DOHH2 (cell line): ENCODE results near the gene FAM83E.

Experiments
- CTCF ChIP-seq: fragments of 200-600 bp; sonication (generic); IDR thresholded peaks from one replicate; pipeline ENCODE4 v1.5.1; 2014; ENCODE audit warnings: antibody characterized with exemption, mild to moderate bottlenecking, low read depth, low read length; ENCODE audit not compliant: poor library complexity, severe bottlenecking
- EZH2phosphoT487 ChIP-seq: fragments of 200-600 bp; sonication (generic); IDR thresholded peaks from 2 replicates; pipeline ENCODE4 v1.6.1; 2017; ENCODE audit warnings: borderline replicate concordance, mild to moderate bottlenecking, antibody characterized with exemption, low read length, moderate library complexity, mixed read lengths

DNA sequence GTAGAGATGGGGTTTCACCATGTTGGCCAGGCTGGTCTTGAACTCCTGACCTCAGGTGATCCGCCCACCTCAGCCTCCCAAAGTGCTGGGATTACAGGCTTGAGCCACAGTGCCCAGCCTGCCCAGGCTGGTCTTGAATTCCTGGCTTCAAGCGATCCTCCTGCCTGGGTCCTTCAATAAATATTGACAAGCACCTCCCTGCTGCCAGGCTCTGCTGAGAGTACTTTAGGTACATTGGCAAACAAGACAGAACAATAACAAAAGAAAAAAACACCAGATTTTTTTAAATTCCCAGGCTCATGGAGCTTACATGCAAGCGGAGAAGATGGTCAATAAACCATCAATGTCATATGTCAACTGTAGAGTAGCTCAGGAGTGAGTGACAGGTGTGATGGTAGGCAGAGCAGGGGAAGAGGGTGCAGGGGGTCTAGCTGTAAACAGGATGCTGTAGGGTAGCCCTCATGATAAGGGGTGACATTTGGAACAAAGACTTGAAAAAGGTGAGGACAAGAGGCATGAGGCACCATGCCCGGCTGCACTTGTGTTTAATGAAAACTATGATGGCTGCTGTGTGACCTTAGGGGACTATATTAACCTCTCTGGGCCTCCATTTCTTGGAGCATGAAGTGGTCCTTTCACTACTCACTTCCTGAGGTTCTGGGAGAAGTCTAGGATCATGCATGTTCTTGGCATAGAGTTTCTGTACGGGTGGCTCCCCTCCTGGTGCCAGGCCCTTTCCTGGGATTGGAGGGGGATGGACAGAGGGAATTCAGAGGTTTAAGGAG, 43.3 kb downstream of the FAM83E start:
- no peak for TF ChIP-seq CTCF
- no peak for TF ChIP-seq EZH2phosphoT487
